ENCODE data around the gene GREM1. TPM values are rescaled to one million over a fixed set of nuclear protein-coding genes. Genes with fewer than 3 reads are reported as not detected.

GREM1 gene
- total RNA-seq, 1 donor from 2014 or later: 2.8 TPM

DNA sequence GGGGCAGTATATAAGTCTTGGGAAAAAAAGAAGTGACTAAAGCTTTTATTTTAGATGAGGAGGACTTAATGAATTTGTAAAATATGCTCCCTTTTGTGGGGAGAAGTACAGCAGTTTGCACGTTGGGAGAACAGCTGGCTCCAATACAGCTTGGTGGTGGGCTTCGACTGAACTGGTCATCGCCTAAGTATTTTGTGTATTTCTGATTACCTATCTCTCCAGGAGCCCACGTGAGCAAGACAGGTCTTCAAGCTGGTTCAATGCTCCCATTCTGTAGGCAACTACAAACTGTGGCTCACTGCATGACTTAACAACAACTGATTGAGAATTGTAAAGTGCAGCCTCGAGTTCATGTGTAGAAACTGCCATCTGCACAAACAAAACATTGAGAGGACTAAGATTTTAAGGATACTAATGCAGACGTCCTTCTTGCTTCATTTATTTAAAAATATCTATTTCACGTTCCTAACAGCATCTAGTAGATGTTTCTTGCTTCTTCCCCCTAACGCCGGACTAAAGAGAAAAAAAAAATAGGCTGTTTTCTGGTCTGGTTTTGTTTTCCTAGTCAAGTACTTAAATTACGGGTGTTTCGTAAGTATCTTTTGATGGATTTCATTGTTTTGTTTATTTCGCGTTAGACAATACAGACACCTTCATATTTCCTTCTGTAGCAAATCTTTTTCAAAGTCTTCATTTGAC is 1.4 kb upstream of the GREM1 start:
- H3K27ac ChIP-seq: no peak overlapping the region
- DNase-seq (no peak), ATAC-seq (no peak)
- no peaks in the 10 kb centered on the region for H3K9me3 ChIP-seq
- H3K36me3 ChIP-seq: no peaks in the 10 kb centered on the region
- intact Hi-C loops (cut with DNase I): loop anchor here (10.0 kb wide), 1 partner anchor 62 kb away; no protein-coding TSS in a partner anchor
- H3K4me3 ChIP-seq: no peak overlapping the region
- H3K27me3 ChIP-seq: peaks cover 77% of the 10 kb centered on the region
- TF ChIP-seq, protein P1, sequence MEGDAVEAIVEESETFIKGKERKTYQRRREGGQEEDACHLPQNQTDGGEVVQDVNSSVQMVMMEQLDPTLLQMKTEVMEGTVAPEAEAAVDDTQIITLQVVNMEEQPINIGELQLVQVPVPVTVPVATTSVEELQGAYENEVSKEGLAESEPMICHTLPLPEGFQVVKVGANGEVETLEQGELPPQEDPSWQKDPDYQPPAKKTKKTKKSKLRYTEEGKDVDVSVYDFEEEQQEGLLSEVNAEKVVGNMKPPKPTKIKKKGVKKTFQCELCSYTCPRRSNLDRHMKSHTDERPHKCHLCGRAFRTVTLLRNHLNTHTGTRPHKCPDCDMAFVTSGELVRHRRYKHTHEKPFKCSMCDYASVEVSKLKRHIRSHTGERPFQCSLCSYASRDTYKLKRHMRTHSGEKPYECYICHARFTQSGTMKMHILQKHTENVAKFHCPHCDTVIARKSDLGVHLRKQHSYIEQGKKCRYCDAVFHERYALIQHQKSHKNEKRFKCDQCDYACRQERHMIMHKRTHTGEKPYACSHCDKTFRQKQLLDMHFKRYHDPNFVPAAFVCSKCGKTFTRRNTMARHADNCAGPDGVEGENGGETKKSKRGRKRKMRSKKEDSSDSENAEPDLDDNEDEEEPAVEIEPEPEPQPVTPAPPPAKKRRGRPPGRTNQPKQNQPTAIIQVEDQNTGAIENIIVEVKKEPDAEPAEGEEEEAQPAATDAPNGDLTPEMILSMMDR (IDR thresholded peaks at IDR 0.05): no peak
- peaks cover 17% of the 10 kb centered on the region for H3K4me1 ChIP-seq

DNA sequence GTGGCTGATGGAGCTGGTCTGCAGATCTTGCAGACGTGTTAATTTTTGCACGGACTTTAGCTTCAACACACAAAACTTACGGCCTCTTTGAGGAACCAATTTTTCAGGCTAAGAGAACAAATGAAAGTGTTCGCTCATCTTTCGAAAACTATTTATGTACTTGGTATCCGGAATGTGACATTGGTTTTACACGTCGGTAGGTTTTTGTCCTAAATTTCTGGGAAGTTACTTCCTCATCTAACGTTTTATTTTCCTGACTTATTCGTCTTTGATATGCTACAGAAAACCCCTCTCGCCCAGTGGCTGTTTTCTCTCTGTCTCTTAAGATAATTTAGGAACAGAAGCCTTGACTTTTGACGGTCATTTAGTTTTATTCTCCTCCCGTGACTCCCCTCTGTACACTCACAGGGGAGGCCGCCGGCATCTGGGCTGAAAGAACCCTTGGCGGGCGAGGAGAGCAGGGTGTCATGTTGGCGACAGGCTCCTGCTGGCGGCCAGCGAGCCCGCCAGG is 834 bp upstream of the GREM1 start:
- H3K9me3 ChIP-seq: no peaks in the 10 kb centered on the region
- H3K4me3 ChIP-seq: peak overlapping the region; percentile 19
- TF ChIP-seq, protein P1 (IDR thresholded peaks at IDR 0.05): no peak
- no peak for ATAC-seq
- peaks cover 77% of the 10 kb centered on the region for H3K27me3 ChIP-seq
- no peak overlapping the region for H3K27ac ChIP-seq
- intact Hi-C loops (cut with DNase I): loop anchor here (10.0 kb wide), 1 partner anchor 62 kb away; no protein-coding TSS in a partner anchor
- H3K4me1 ChIP-seq: peaks cover 17% of the 10 kb centered on the region
- DNase-seq: no peak
- no peaks in the 10 kb centered on the region for H3K36me3 ChIP-seq

DNA sequence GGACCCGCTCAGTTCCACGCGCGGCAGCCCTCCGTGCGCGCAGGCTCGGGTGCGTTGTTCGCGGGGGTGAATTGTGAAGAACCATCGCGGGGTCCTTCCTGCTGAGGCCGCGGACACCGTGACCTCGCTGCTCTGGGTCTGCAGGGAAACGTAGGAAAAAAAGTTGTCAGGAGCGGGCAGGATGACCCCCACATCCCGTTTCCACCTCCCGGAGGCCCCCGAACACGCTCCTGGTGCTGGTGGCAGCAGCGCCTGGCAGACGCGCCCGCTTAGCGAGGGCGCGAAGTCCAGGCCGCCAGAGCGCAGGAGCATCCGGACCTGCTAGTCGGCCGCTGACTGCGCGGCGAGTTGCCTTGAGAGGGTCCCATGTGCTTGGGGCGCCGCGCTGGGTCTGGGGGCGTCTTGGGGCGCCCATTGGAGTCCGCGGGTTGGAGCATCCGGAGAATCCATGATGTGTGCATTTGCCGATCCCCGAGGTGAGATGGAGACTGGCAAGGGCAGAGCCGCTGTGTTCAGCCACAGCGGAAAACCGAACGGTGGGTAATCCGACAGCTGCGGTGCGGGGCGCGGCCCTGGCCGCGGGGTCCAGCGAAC is 520 bp downstream of the GREM1 start:
- peak overlapping the region; percentile 30 for H3K4me3 ChIP-seq
- peak; percentile 12 for ATAC-seq

DNA sequence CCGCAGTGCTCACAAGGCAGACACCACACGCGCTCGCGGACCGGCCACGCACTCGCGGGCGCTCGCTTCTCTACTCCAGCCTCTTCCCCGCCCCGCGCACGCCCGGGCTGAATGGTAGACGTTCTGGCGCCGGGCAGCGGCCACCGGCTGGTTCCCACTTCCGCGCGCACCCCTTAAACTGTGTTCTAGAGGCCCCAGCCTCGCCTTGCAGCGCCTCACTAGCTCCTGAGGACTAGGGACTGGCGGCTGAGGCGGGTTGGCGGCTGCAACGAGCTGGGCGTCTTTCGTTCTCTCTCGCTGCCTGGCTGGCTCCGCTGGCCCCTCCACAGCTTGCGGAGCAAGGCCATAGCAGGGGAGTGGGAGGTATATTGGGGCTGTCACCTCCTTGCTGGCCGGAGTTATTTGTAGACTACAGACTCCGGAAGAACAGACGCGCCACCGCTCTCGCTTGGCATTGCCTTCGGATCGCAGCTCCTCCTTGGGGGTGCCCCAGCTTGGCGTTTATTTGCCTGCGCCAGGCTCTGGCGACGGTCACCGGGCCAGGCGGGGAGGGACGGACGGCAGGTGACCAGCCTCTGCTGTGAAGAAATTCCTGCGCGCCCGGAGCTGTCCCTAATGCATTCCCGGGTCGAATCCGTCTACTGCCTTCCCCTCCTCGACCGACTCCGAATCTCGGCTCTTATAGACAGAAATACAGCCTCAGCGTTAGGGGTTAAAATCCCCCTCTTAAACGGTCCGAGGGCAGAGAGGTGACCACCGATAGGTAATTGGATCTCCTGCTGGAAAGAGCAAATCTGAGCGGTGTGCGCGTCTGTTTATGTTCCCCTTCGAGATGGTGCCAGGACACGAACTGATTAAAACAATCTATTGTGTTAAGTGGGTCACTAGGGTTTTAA is 1.3 kb downstream of the GREM1 start:
- intact Hi-C loops (cut with DNase I): loop anchor here (10.0 kb wide), 1 partner anchor 64 kb away; no protein-coding TSS in a partner anchor
- Histone ChIP-seq H3K36me3 (no peaks in the 10 kb centered on the region), H3K27me3 (peaks cover 62% of the 10 kb centered on the region), H3K9me3 (no peaks in the 10 kb centered on the region), H3K4me1 (peaks cover 17% of the 10 kb centered on the region), H3K4me3 (peak overlapping the region; percentile 30), H3K27ac (no peak overlapping the region)
- DNase-seq: no peak
- TF ChIP-seq, protein P1 (IDR thresholded peaks at IDR 0.05): no peak
- ATAC-seq: peak; percentile 59

More for the DNA sequence above, 520 bp downstream of the GREM1 start:
- Histone ChIP-seq H3K9me3 (no peaks in the 10 kb centered on the region), H3K27ac (no peak overlapping the region), H3K4me1 (peaks cover 17% of the 10 kb centered on the region), H3K36me3 (no peaks in the 10 kb centered on the region), H3K27me3 (peaks cover 67% of the 10 kb centered on the region)
- TF ChIP-seq, protein P1 (IDR thresholded peaks at IDR 0.05): no peak
- intact Hi-C loops (cut with DNase I): loop anchor here (10.0 kb wide), 1 partner anchor 64 kb away; no protein-coding TSS in a partner anchor
- no peak for DNase-seq

DNA sequence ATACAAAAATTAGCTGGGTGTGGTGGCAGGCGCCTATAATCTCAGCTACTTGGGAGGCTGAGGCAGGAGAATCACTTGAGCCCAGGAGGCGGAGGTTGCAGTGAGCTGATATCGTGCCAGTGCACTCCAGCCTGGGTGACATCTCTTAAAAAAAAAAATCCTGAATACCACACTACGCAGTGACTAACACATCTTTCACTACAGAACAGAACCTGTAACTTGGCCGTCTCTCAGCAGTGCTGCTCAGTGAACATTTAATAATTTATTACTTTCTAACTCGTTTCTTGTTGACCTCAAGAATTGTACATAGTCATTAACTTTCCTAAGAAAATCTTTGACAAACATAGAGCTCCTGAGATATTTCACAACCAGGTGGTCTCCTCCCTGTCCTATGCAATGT is 3.8 kb downstream of the GREM1 start:
- H3K27me3 ChIP-seq: peaks cover 37% of the 10 kb centered on the region
- H3K9me3 ChIP-seq: no peaks in the 10 kb centered on the region
- H3K36me3 ChIP-seq: no peaks in the 10 kb centered on the region
- intact Hi-C loops (cut with DNase I): no loop called here
- no peak for DNase-seq
- H3K27ac ChIP-seq: no peak overlapping the region
- peaks cover 17% of the 10 kb centered on the region for H3K4me1 ChIP-seq
- ATAC-seq: no peak
- TF ChIP-seq, protein P1 (IDR thresholded peaks at IDR 0.05): no peak
- H3K4me3 ChIP-seq: no peak overlapping the region
